Left ventricle myocardium inferior (tissue), 1 donor: ENCODE data around the gene DICER1. TPM values are rescaled to one million over a fixed set of nuclear protein-coding genes. Genes with fewer than 3 reads are reported as not detected.
"Not testable (repeated sequence)": the region's sequence is repeated elsewhere in the genome, so short reads cannot be mapped to it uniquely, and the experiment has no call there.

Experiments
- DNase-seq: peaks from one replicate; pipeline ENCODE4 v3.0.0-alpha.2; 2020
- H3K27ac ChIP-seq: fragments of 200-600 bp; replicated peaks from 2 replicates; pipeline ENCODE4 v1.8.0; 2021
- H3K27me3 ChIP-seq: fragments of 200-600 bp; 2 replicates; pipeline ENCODE4 v1.8.0; 2021; ENCODE audit warnings: low read depth
- H3K36me3 ChIP-seq: fragments of 200-600 bp; 2 replicates; pipeline ENCODE4 v1.8.0; 2021
- H3K4me1 ChIP-seq: fragments of 200-600 bp; 2 replicates; pipeline ENCODE4 v1.8.0; 2021
- H3K4me3 ChIP-seq: fragments of 200-600 bp; 2 replicates; pipeline ENCODE4 v1.8.0; 2021; ENCODE audit warnings: mild to moderate bottlenecking, moderate library complexity
- H3K9me3 ChIP-seq: fragments of 200-600 bp; replicated peaks from 2 replicates; pipeline ENCODE4 v1.8.0; 2021
- CTCF ChIP-seq: fragments of 200-600 bp; IDR thresholded peaks from 2 replicates; pipeline ENCODE4 v1.8.0; 2021; ENCODE audit warnings: antibody characterized with exemption, mild to moderate bottlenecking, borderline replicate concordance
- intact Hi-C: fragments of 100-400 bp; cut with micrococcal nuclease; formaldehyde crosslinking; loops from one replicate; pipeline ENCODE4 v1.11.0; 2022
- long read RNA-seq: library from polyadenylated mRNA; unstranded; transcript quantifications from one replicate; pipeline ENCODE4 v2.0.0, GENCODE V29; 2021
- total RNA-seq: library from RNA; stranded (reverse); fragmentation: NEBNext Ultra II Directional; extraction: Animal tissue kit (Norgen Biotek cat#: 25700); gene quantifications from one replicate; pipeline ENCODE4 v1.2.1, GENCODE V29; 2021
- donor health status: DM: no; HTN: yes; CAD: no; lungs with severe emphysema.

The DICER1 gene
- 22.1 TPM for total RNA-seq
- long read RNA-seq, full-length matches to known transcripts, result 1 of 6 reads
- long read RNA-seq, partial matches to known transcripts, result 0 of 6 reads
- long read RNA-seq, other reads (novel, unspliced or antisense), result 5 of 6 reads

GRCh38 chr14:95157327-95158189 is at the start of gene DICER1:
Gene DICER1, minus strand, starts transcription at chr14:95157529. Its CDS starts 24,071 bp downstream, at chr14:95133458.
- peak; percentile 97 for DNase-seq
- H3K27me3 ChIP-seq, result no peaks in the 10 kb centered on the region
- intact Hi-C loops, result no loop called here
- peaks cover 53% of the 10 kb centered on the region for H3K4me1 ChIP-seq
- H3K36me3 ChIP-seq, result no peaks in the 10 kb centered on the region
- TF ChIP-seq CTCF, result no peak
- peak within 1 kb of the TSS; percentile 91 for H3K4me3 ChIP-seq
- peak within 1 kb of the TSS; percentile 97 for H3K27ac ChIP-seq
- no peaks in the 10 kb centered on the region for H3K9me3 ChIP-seq

DNA sequence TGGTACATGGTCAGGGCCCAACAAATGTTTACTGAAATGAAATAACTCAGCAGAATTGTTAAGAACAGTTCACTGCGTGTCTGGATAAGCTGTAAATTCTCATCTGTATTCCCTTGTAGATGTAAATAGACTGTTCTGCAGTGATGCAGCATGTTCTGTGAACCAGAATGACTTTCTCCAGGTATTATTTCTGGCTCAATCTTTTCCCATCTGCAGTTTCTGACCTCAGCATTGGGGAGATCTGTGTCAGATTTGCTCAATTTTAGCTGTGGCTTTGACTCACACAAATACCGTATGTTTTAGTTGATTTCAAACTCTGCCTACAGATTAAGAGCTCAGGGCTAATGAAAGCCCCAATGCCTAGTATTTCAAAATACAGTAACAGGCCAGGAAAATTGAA is 49.2 kb upstream of the DICER1 start:
- intact Hi-C loops, result no loop called here
- DNase-seq, result no peak
- peaks cover 18% of the 10 kb centered on the region for H3K27me3 ChIP-seq
- no peak overlapping the region for H3K27ac ChIP-seq
- no peak for TF ChIP-seq CTCF
- H3K9me3 ChIP-seq, result peaks cover 27% of the 10 kb centered on the region
- H3K4me3 ChIP-seq, result no peak overlapping the region
- peaks cover 46% of the 10 kb centered on the region for H3K36me3 ChIP-seq
- no peaks in the 10 kb centered on the region for H3K4me1 ChIP-seq

GRCh38 chr14:95204705-95205104 is 47.4 kb upstream of the DICER1 start:
- Histone ChIP-seq H3K27me3 (peaks cover 18% of the 10 kb centered on the region), H3K4me1 (peaks cover 10% of the 10 kb centered on the region), H3K9me3 (peaks cover 27% of the 10 kb centered on the region), H3K27ac (no peak overlapping the region), H3K36me3 (peaks cover 46% of the 10 kb centered on the region), H3K4me3 (no peak overlapping the region)
- intact Hi-C loops, result no loop called here
- TF ChIP-seq CTCF, result no peak
- no peak for DNase-seq

DNA sequence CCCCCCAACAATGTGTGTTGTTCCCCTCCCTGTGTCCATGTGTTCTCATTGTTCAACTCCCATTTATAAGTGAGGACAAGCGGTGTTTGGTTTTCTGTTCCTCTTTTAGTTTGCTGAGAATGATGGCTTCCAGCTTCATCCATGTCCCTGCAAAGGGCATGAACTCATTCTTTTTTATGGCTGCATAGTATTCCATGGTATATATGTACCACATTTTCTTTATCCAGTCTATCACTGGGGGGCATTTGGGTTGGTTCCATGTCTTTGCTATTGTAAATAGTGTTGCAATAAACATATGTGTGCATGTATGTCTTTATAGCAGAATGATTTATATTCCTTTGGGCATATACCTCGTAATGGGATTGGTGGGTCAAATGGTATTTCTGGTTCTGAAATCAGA is 44.4 kb upstream of the DICER1 start:
- intact Hi-C loops, DNase-seq, H3K27ac ChIP-seq, H3K4me3 ChIP-seq: not testable (repeated sequence)
- peaks cover 38% of the 10 kb centered on the region for H3K36me3 ChIP-seq
- H3K4me1 ChIP-seq, result peaks cover 10% of the 10 kb centered on the region
- peaks cover 43% of the 10 kb centered on the region for H3K27me3 ChIP-seq
- peaks cover 27% of the 10 kb centered on the region for H3K9me3 ChIP-seq

- Histone ChIP-seq H3K27ac (no peak overlapping the region), H3K36me3 (peaks cover 37% of the 10 kb centered on the region), H3K27me3 (peaks cover 48% of the 10 kb centered on the region), H3K9me3 (peaks cover 22% of the 10 kb centered on the region), H3K4me3 (no peak overlapping the region), H3K4me1 (peaks cover 10% of the 10 kb centered on the region)
- no peak for TF ChIP-seq CTCF
- no peak for DNase-seq
- intact Hi-C loops, result no loop called here
Observed at GRCh38 chr14:95200404-95200803, 43.1 kb upstream of the DICER1 start.

DNA sequence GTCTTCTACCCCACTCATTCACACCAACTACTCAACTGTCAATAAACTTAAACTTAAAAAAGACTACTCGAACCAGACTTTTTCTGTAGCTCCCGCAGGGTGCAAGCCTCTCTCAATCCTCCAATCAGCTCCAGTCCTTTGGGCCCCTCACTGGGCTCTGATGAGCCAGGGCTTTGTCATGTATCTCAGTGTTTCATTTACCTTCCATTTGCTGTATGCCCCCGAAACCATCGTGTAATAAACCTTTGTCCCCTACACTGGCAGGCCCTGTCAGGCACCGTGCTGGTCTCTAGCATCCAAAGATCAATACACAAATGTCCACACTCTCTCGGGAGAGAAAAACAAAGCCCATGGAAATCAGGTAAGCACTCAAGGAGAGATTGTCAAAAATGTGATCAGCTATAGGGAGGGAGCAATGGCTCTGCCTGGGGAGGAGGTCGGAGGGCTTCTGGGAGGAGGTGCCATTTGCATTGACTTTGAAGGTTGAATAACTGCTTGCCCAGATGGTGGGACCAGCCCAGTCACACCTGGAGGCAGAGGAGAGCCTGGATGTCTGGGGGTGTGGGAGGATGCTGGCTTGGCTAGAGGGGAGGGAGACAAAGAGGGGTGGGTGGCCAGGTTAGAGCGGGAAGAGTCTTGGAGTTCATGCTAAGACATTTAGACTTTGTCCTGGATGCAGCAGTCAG is 42.1 kb upstream of the DICER1 start:
- Histone ChIP-seq H3K27me3 (peaks cover 48% of the 10 kb centered on the region), H3K9me3 (peaks cover 12% of the 10 kb centered on the region), H3K4me3 (no peak overlapping the region), H3K27ac (no peak overlapping the region), H3K4me1 (peaks cover 10% of the 10 kb centered on the region), H3K36me3 (peaks cover 28% of the 10 kb centered on the region)
- intact Hi-C loops, result no loop called here
- TF ChIP-seq CTCF, result no peak
- DNase-seq, result no peak
